ENCODE measurements around the gene RAB23. TPM values are rescaled to one million over a fixed set of nuclear protein-coding genes. Genes with fewer than 3 reads are reported as not detected.
A peak's percentile ranks its signal among the peaks of the same experiment; 100 is the strongest.

RAB23 gene
- total and polyA plus RNA-seq, 9 of the 15 experiments (the other 6 are each of a cell fraction or from before 2014, with no cell fraction given): 3.4 to 18.0 (median 9.4) TPM

DNA sequence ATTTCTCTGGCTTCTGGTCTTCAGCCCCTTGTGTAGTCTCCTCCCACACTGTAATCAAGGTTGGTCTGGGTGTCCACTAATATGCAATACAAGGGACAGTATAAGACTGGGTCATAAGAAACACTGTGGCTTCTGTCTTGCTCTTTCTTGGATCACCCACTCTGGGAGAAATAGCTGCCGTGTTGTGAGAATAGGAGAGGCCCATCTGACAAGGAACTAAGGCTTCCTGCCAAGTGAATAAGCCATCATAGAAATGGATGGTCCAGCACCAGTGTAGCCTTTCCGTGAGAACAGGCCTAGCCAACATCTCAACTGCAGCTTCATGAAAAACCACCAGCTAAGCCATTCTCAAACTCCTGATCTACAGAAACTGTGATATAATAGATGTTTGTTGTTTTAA, 26.6 kb downstream of the RAB23 start:
- Histone ChIP-seq H3K4me2 (ENCODE audit: insufficient read depth, low read length) (no peak overlapping the region), H3K36me3 (ENCODE audit: control insufficient read depth, insufficient read depth, low read length) (peaks cover 52% of the 10 kb centered on the region), H3K4me1 (replicated peaks in 1 of 2; ENCODE audit: control insufficient read depth in 2 of 2, insufficient read depth in 2 of 2, low read length in 2 of 2) (no peaks in the 10 kb centered on the region), H3K27me3 (ENCODE audit: control insufficient read depth in 2 of 2, insufficient read depth in 2 of 2, low read length in 2 of 2) (no peaks in the 10 kb centered on the region), H3K79me2 (ENCODE audit: control insufficient read depth, insufficient read depth, low read length) (peaks cover 14% of the 10 kb centered on the region; the same call in 2 of the 3 replicates), H2AFZ (ENCODE audit: low read depth, low read length) (no peak overlapping the region), H3K9me1 (ENCODE audit: control insufficient read depth, insufficient read depth, low read length) (no peaks in the 10 kb centered on the region), H3K9me3 (replicated peaks; ENCODE audit: control insufficient read depth, insufficient read depth, low read depth, low read length) (no peaks in the 10 kb centered on the region), H3K9ac (ENCODE audit: insufficient read depth in 1 of 2, low read depth in 2 of 2, low read length in 2 of 2) (no peak overlapping the region), H3K27ac (ENCODE audit: extremely low read depth, low read depth, low read length) (no peak overlapping the region), H4K20me1 (replicated peaks; ENCODE audit: control insufficient read depth, insufficient read depth, low read length) (no peaks in the 10 kb centered on the region), H3K4me3 (no peak overlapping the region)
- TF ChIP-seq MYC (IDR thresholded peaks at IDR 0.05; ENCODE audit: low read depth, low read length) (no peak), MYC (CRISPR knock-in tag; IDR thresholded peaks at IDR 0.05; ENCODE audit: borderline replicate concordance, low read depth) (no peak), ZNF184 (CRISPR knock-in tag; IDR thresholded peaks at IDR 0.05) (no peak), MBD2 (IDR thresholded peaks at IDR 0.05; ENCODE audit: borderline replicate concordance, low read depth) (no peak), MAFK (IDR thresholded peaks at IDR 0.05; ENCODE audit: low read length) (no peak), MEF2A (IDR thresholded peaks at IDR 0.05; ENCODE audit: control insufficient read depth, low read depth, low read length) (no peak), DPF2 (IDR thresholded peaks at IDR 0.05) (no peak), SAFB (IDR thresholded peaks at IDR 0.05; ENCODE audit: borderline replicate concordance, low read depth, low read length) (no peak), DMBX1 (CRISPR knock-in tag; IDR thresholded peaks at IDR 0.05; ENCODE audit: borderline replicate concordance) (no peak), FOXA1 (IDR thresholded peaks at IDR 0.05; ENCODE audit: borderline replicate concordance) (no peak), ZNF224 (CRISPR knock-in tag; IDR thresholded peaks at IDR 0.05) (no peak), CBFA2T2 (conservative IDR thresholded peaks at IDR 0.05) (no peak), WHSC1 (IDR thresholded peaks at IDR 0.05; ENCODE audit: low read length) (no peak), MEF2D (tag; conservative IDR thresholded peaks at IDR 0.05; ENCODE audit: low read depth) (no peak)
- TF ChIP-seq, protein P1, sequence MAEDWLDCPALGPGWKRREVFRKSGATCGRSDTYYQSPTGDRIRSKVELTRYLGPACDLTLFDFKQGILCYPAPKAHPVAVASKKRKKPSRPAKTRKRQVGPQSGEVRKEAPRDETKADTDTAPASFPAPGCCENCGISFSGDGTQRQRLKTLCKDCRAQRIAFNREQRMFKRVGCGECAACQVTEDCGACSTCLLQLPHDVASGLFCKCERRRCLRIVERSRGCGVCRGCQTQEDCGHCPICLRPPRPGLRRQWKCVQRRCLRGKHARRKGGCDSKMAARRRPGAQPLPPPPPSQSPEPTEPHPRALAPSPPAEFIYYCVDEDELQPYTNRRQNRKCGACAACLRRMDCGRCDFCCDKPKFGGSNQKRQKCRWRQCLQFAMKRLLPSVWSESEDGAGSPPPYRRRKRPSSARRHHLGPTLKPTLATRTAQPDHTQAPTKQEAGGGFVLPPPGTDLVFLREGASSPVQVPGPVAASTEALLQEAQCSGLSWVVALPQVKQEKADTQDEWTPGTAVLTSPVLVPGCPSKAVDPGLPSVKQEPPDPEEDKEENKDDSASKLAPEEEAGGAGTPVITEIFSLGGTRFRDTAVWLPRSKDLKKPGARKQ (CRISPR knock-in tag; IDR thresholded peaks at IDR 0.05): no peak
- TF ChIP-seq, protein P2, sequence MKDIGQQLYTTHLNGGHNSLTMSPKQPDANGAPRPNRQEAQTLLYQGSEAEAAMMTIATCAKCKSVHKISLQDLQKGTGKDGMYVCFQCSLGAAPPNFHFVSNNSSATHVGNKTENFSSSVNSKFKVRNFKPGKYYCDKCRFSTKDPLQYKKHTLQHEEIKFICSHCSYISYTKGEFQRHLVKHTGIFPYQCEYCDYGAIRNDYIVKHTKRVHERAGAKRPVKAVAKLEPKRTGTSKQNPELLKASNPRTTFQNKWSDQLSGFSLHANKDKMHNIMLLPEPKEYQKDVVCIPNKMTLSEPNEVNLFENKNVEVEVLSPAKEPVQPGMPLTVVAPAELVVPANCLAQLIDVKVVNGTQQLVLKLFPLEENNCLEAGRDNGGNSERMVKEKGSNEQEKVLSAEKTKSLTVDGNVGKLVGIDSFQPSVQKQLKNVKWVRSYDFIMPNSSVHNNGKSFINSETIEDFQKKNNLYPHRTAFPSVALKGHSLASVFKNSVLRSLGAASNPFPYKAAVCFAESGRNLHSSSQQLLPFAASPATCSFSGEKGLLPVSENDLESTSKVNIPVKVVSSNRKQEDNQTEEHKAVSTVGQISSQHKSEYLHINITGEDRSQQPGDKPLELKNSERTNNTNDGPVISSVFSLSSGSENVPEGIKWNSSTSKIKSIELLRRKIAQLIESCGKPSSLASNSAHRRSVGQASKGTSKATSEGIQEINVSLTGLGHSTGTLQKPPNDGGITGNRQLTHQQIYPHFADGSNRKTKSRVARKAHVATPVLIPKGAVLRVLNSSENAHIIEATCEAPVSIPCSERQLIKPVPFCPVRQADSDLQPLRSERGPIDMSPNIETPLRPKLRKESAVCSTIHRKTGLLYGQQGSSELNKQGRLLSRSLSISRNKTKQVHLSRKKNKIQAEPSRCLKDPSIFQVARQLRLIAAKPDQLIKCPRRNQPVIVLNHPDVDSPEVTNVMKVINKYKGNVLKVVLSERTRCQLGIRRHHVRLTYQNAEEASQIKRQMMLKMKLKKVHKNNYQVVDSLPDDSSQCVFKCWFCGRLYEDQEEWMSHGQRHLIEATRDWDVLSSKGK (CRISPR knock-in tag; IDR thresholded peaks at IDR 0.05): no peak
- 60% methylated on average over 2 of the region's 2 CpGs for WGBS (ENCODE audit: insufficient coverage, low coverage, missing lambda C conversion rate)
- no TSS peak for BruUV-seq (replicated peaks)
- CTCF ChIA-PET (ENCODE audit: low intra/inter-chr PET ratio): no interaction called here
- intact Hi-C loops (cut with micrococcal nuclease) (no loop called here), in situ Hi-C loops (cut with MboI) (no loop called here)
- FAIRE-seq (no peak), ATAC-seq (peak; percentile 68), DNase-seq (ENCODE audit: extremely low read depth in 1 of 4, low spot score in 3 of 4) (no peak)
- POLR2A ChIA-PET: interaction anchor here (1.0 kb wide), 2 partner anchors 10 to 13 kb away, joined by 3 to 4 read pairs; no protein-coding TSS in a partner anchor

Data from K562 (cell line).